Endodermal cell (in vitro differentiated cells): Measurements from ENCODE around the gene TOLLIP. TPM values are rescaled to one million over a fixed set of nuclear protein-coding genes. Genes with fewer than 3 reads are reported as not detected.

Experiments used
- DNase-seq: peaks from one replicate; pipeline ENCODE4 v3.0.0-alpha.2; 2017
- H3K27ac ChIP-seq: 2 replicates; pipeline ENCODE4 v1.5.1; 2013; ENCODE audit warnings: mild to moderate bottlenecking, low read depth, low read length, moderate library complexity
- H3K27me3 ChIP-seq: 2 replicates; pipeline ENCODE4 v1.6.1; 2013; ENCODE audit warnings: mild to moderate bottlenecking, low read length, moderate library complexity; ENCODE audit not compliant: insufficient read depth, control insufficient read depth, poor library complexity, severe bottlenecking
- H3K36me3 ChIP-seq: 2 replicates; pipeline ENCODE4 v1.7.0; 2013; ENCODE audit warnings: mild to moderate bottlenecking, low read length, moderate library complexity; ENCODE audit not compliant: control insufficient read depth, insufficient read depth
- H3K4me1 ChIP-seq: one replicate; pipeline ENCODE4 v1.7.0; 2013; ENCODE audit warnings: low read length; ENCODE audit not compliant: control insufficient read depth, insufficient read depth
- H3K4me3 ChIP-seq: 2 replicates; pipeline ENCODE4 v1.5.1; 2013; ENCODE audit warnings: mild to moderate bottlenecking, low read length, moderate library complexity
- H3K9ac ChIP-seq: 2 replicates; pipeline ENCODE4 v1.6.1; 2013; ENCODE audit warnings: mild to moderate bottlenecking, low read length, moderate library complexity; ENCODE audit not compliant: poor library complexity, severe bottlenecking; ENCODE audit errors: extremely low read depth
- H3K9me3 ChIP-seq: 2 replicates; pipeline ENCODE4 v1.6.1; 2013; ENCODE audit warnings: mild to moderate bottlenecking, low read length, moderate library complexity; ENCODE audit not compliant: control insufficient read depth
- H3K27ac Mint-ChIP-seq: 2 replicates; pipeline ENCODE4 v1.8.0; 2020; ENCODE audit warnings: mixed read lengths
- H3K27me3 Mint-ChIP-seq: 2 replicates; pipeline ENCODE4 v1.8.0; 2021; ENCODE audit warnings: mild to moderate bottlenecking, mixed read lengths; ENCODE audit not compliant: insufficient read depth
- H3K36me3 Mint-ChIP-seq: 2 replicates; pipeline ENCODE4 v1.8.0; 2020; ENCODE audit warnings: low read depth, mixed read lengths
- H3K4me1 Mint-ChIP-seq: 2 replicates; pipeline ENCODE4 v1.8.0; 2020; ENCODE audit warnings: mixed read lengths
- H3K4me3 Mint-ChIP-seq: 2 replicates; pipeline ENCODE4 v1.8.0; 2020; ENCODE audit warnings: mild to moderate bottlenecking, moderate library complexity, mixed read lengths
- H3K9me3 Mint-ChIP-seq: 2 replicates; pipeline ENCODE4 v1.8.0; 2020; ENCODE audit warnings: mild to moderate bottlenecking, mixed read lengths
- WGBS, 2 experiments: methylation state at CpG; one replicate each; pipeline versions ENCODE4 v1.1.5 to v1.1.7; 2013; ENCODE audit warnings: missing lambda C conversion rate in 2 of 2, mixed read lengths in 1 of 2; ENCODE audit not compliant: insufficient coverage in 1 of 2, insufficient read length in 1 of 2; 5-methylcytosine and 5-hydroxymethylcytosine counted together
- total RNA-seq, 2 donors: library from RNA; stranded (reverse); fragmentation: NEBNext Ultra II Directional in 1 of 2; extraction: Animal tissue kit (Norgen Biotek cat#: 25700) in 1 of 2; gene quantifications; 2 replicates in 1 of 2; 3 replicates in 1 of 2; pipeline ENCODE4 v1.2.1, GENCODE V29; 2021
- TF ChIP-seq, protein P1 (sequence below): fragments of 200-600 bp; sonication (generic); conservative IDR thresholded peaks from 2 replicates; pipeline ENCODE4 v1.5.0; 2021; ENCODE audit warnings: antibody characterized with exemption, mild to moderate bottlenecking

Gene TOLLIP
- total RNA-seq, 2 donors from 2014 or later = 34.3 to 37.4 TPM

GRCh38 chr11:1229471-1230120, 79.8 kb downstream of the TOLLIP start:
- DNase-seq = peak; percentile 25
- H3K27ac Mint-ChIP-seq = no peak overlapping the region
- H3K4me3 Mint-ChIP-seq = no peak overlapping the region

DNA sequence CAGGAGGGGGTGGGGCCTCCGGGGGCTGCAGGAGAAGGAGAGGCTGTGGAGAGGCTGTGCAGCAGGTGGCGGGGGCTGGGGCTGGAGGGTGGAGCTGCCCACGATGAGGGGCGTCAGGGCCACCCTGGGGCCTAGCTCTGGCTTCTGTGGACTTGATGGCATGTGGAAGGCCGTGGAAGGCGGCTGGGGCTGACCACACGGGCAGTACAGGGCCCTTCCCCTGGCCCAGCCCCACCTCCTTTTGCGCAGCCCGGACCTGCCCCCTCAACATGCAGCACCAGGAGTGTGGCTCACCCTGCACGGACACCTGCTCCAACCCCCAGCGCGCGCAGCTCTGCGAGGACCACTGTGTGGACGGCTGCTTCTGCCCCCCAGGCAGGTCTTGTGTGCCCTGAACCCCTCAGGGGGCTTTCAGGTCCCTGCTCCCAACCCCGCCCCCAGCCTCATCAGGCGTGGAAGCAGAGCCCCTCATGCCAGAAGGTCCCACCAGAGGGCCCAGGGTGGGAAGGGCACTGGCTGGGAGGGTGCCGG, 80.4 kb downstream of the TOLLIP start:
- DNase-seq = peak; percentile 38
- no peak overlapping the region for H3K27ac Mint-ChIP-seq

More at GRCh38 chr11:1229471-1230120, 79.8 kb downstream of the TOLLIP start:
- Histone ChIP-seq H3K27ac (no peak overlapping the region), H3K4me3 (no peak overlapping the region), H3K36me3 (no peaks in the 10 kb centered on the region), H3K9me3 (no peaks in the 10 kb centered on the region), H3K9ac (no peak overlapping the region), H3K27me3 (no peaks in the 10 kb centered on the region), H3K4me1 (no peaks in the 10 kb centered on the region)
- Mint-ChIP-seq H3K27me3 (no peaks in the 10 kb centered on the region), H3K36me3 (no peaks in the 10 kb centered on the region), H3K4me1 (no peaks in the 10 kb centered on the region), H3K9me3 (no peaks in the 10 kb centered on the region)
- TF ChIP-seq, protein P1, sequence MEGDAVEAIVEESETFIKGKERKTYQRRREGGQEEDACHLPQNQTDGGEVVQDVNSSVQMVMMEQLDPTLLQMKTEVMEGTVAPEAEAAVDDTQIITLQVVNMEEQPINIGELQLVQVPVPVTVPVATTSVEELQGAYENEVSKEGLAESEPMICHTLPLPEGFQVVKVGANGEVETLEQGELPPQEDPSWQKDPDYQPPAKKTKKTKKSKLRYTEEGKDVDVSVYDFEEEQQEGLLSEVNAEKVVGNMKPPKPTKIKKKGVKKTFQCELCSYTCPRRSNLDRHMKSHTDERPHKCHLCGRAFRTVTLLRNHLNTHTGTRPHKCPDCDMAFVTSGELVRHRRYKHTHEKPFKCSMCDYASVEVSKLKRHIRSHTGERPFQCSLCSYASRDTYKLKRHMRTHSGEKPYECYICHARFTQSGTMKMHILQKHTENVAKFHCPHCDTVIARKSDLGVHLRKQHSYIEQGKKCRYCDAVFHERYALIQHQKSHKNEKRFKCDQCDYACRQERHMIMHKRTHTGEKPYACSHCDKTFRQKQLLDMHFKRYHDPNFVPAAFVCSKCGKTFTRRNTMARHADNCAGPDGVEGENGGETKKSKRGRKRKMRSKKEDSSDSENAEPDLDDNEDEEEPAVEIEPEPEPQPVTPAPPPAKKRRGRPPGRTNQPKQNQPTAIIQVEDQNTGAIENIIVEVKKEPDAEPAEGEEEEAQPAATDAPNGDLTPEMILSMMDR = no peak
- 88 to 89% methylated on average over 9 to 27 of the region's 27 CpGs for WGBS, 2 experiments

DNA sequence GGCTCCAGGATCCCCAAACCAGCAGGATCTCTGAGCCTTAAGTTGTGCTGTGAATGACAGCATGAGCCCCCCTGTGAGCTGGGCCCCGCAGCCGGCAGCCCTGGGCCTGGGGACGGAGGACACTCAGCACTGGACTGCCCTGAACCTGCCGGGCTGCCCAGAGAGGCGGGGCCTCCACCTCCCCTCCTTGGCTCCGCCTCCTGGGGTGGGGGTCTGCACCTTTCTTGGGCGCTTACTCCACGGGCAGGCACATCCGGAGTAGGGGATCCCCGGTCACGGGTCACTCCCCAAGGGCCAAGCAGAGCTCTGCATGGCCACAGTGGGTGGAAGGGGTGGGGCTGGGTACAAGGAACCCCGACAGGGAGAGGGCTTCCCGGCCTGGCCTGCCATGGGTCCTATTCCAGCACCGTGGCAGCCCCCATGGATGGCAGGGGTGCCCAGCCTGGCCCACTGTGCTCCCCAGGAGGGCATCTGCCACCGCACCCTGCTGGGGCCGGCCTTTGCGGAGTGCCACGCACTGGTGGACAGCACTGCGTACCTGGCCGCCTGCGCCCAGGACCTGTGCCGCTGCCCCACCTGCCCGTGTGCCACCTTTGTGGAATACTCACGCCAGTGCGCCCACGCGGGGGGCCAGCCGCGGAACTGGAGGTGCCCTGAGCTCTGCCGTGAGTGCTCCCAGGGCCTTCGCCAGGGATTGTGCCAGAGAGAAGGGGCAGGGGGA, 81.2 kb downstream of the TOLLIP start:
- Histone ChIP-seq H3K9ac (no peak overlapping the region), H3K4me3 (no peak overlapping the region), H3K27ac (no peak overlapping the region), H3K9me3 (no peaks in the 10 kb centered on the region), H3K27me3 (no peaks in the 10 kb centered on the region), H3K36me3 (no peaks in the 10 kb centered on the region), H3K4me1 (no peaks in the 10 kb centered on the region)
- Mint-ChIP-seq H3K27me3 (no peaks in the 10 kb centered on the region), H3K9me3 (no peaks in the 10 kb centered on the region), H3K4me3 (no peak overlapping the region), H3K4me1 (no peaks in the 10 kb centered on the region), H3K36me3 (no peaks in the 10 kb centered on the region), H3K27ac (no peak overlapping the region)
- 91 to 96% methylated on average over 16 to 31 of the region's 31 CpGs for WGBS, 2 experiments
- DNase-seq = peak; percentile 50
- TF ChIP-seq, protein P1 = no peak

More for the DNA sequence above, 80.4 kb downstream of the TOLLIP start:
- Histone ChIP-seq H3K9me3 (no peaks in the 10 kb centered on the region), H3K9ac (no peak overlapping the region), H3K36me3 (no peaks in the 10 kb centered on the region), H3K4me3 (no peak overlapping the region), H3K27me3 (no peaks in the 10 kb centered on the region), H3K27ac (no peak overlapping the region), H3K4me1 (no peaks in the 10 kb centered on the region)
- TF ChIP-seq, protein P1 = no peak
- WGBS, 2 experiments = 90 to 98% methylated on average over 7 to 18 of the region's 18 CpGs
- Mint-ChIP-seq H3K4me3 (no peak overlapping the region), H3K4me1 (no peaks in the 10 kb centered on the region), H3K36me3 (no peaks in the 10 kb centered on the region), H3K27me3 (no peaks in the 10 kb centered on the region), H3K9me3 (no peaks in the 10 kb centered on the region)
